ENCODE results near the gene OR14I1. TPM values are rescaled to one million over a fixed set of nuclear protein-coding genes. Genes with fewer than 3 reads are reported as not detected.
"Not testable (repeated sequence)": the region's sequence is repeated elsewhere in the genome, so short reads cannot be mapped to it uniquely, and the experiment has no call there.

Gene OR14I1
- total RNA-seq, 1 donor = not detected

DNA sequence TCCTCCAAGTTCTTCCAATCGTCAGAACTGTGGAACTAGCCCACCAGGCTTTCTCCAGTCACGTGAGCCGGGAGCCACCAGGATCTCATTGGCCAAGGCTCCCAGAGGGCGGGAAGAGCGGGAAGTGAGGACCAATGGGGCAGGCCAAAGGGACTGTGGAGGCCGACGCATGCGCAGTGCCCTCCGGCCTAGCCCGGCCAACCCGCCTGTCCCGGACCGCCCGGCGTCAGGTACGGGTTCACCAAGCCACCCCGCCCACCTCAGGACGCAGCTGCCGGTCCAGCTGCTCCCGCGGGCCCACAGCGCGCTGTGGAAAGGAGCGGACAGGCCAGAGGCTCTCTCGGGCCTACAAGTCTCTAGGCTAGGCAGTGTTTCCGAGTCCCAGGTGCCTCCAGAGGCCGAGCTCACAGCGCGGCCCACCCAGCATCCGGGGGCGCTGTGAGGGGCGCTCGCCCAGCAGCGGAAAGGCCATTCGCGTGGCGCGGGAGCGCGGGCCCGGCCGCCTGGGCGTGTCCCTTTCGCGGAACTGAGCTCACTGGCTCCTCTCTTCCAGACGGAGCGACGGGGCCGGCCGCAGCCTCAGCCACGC, 10.9 kb downstream of the OR14I1 start:
- no peak for DNase-seq (ENCODE audit: low read depth)
- no peak overlapping the region for H3K4me3 ChIP-seq (ENCODE audit: low read depth, low read length)
- no peak for TF ChIP-seq CTCF (IDR thresholded peaks at IDR 0.05; ENCODE audit: insufficient read depth, low read depth, low read length)

DNA sequence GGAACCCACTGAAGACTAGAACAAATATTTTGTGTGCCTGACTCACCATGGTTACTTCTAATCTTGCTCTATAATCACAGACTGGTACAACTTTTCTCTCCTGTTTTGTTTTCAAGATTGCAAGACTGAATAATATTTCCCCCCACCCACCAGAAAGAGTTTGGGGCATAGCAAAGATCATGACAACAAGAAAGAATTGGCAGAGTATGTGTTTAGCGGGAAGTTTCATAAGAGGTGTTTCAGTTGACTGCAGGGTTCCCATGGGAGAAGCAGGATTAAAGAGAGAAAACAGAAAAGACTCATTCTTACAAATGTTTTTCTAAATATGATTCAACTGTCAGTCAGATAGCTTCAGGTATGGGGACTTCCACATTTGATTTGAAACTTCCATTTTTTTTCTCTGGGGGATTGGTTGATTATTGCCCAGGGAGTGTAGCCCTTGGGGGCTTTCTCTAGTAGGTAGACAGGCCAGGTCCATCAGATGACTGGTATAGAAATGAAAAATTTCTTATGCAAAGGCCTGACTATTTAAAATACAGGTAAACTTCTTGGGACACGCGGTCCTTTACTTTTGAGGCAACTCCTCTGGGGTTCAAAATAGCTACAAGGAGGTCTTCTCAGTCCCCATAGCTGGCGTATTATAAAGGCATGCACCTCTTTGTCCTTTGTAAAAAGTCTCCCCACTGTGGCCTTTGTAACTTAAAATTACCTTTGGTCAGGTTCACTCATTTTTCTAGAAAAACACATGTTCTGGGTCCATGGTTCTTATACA, 13.9 kb downstream of the OR14I1 start:
- DNase-seq (ENCODE audit: low read depth) = no peak
- no peak for TF ChIP-seq CTCF (IDR thresholded peaks at IDR 0.05; ENCODE audit: insufficient read depth, low read depth, low read length)

GRCh38 chr1:248686815-248687214, 15.8 kb downstream of the OR14I1 start:
- TF ChIP-seq CTCF (IDR thresholded peaks at IDR 0.05; ENCODE audit: insufficient read depth, low read depth, low read length) = no peak
- no peak overlapping the region for H3K4me3 ChIP-seq (ENCODE audit: low read depth, low read length)
- DNase-seq (ENCODE audit: low read depth) = no peak

More for the DNA sequence above, 13.9 kb downstream of the OR14I1 start:
- H3K4me3 ChIP-seq (ENCODE audit: low read depth, low read length) = no peak overlapping the region

GRCh38 chr1:248681651-248682050, 20.9 kb downstream of the OR14I1 start:
- no peak for TF ChIP-seq CTCF (IDR thresholded peaks at IDR 0.05; ENCODE audit: insufficient read depth, low read depth, low read length)
- no peak for DNase-seq (ENCODE audit: low read depth)
- H3K4me3 ChIP-seq (ENCODE audit: low read depth, low read length) = no peak overlapping the region

DNA sequence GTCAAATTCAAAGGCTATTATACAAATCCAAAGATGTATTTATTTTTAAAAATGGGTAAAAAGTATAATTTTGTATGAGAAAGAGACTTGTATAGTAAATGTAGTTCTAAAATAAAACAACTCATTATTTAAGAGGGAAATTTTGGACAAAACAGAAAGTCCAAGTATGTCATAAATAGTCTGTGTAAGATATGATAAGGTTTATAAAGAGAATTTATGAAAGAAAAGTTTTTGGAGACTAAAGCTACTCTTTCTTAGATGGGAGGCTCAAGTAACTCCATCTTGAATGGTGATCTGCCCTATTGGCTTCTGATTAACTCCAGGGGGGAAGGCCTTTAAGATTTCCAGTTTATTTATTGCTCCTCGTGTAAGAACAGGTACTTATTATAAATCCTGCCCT, 32.6 kb downstream of the OR14I1 start:
- no peak overlapping the region for H3K4me3 ChIP-seq (ENCODE audit: low read depth, low read length)
- no peak for DNase-seq (ENCODE audit: low read depth)
- TF ChIP-seq CTCF (IDR thresholded peaks at IDR 0.05; ENCODE audit: insufficient read depth, low read depth, low read length) = no peak

DNA sequence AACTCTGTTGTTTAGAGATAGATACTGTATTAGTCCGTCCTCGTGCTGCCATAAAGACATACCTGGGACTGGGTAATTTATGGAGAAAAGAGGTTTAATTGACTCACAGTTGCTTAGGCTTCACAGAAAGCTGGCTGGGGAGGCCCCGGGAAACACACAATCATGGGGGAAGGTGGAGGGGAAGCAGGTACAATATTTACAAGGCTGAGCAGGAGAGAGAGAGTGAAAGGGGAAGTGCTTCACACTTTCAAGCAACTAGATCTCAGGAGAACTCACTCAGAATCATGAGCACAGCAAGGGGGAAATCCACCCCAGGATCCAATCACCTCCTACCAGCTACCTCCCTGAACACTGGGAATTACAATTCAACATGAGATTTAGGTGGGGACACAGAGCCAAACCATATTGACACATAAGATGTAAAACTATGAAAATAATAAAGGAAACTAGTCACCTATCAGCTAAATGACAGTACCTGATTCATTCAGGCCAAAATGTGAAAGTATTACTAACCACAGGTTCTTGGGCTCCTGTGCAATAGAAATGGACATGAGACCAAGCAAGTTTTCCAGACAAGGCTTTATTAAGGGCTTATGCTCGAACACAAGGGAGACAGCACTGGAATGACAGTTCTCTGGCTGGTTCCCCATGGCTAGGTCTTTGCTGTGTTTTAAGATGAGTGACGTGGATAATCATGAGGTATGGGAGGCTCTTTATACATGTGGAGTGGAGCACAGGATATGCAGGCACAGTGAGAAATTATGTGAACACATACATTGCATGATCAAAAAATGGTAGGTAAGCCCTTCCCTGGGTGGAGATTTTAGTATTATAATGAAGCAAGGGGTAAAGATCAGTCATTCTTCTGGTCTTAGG, 38.9 kb downstream of the OR14I1 start:
- not testable (repeated sequence) for DNase-seq (ENCODE audit: low read depth); H3K4me3 ChIP-seq (ENCODE audit: low read depth, low read length)

DNA sequence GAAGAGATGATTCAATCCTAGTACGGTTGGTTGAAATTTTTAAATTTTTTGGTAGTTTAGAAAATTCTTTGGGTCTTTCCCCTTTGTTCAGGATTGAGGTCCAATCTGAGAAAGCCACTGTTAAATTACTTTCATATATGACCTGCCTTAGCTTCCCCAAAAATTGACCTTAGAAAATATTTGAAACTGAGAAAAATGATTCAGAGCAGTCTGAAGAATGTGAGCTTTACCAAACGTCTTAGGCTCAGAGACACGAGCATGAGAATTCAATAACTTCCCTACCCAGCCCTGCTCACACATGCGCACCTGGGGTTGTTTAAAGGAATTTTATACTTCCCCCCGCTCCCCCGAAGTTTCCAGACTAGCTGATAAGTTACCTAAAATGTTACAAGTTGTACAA, 45.8 kb downstream of the OR14I1 start:
- DNase-seq (ENCODE audit: low read depth); H3K4me3 ChIP-seq (ENCODE audit: low read depth, low read length): not testable (repeated sequence)

DNA sequence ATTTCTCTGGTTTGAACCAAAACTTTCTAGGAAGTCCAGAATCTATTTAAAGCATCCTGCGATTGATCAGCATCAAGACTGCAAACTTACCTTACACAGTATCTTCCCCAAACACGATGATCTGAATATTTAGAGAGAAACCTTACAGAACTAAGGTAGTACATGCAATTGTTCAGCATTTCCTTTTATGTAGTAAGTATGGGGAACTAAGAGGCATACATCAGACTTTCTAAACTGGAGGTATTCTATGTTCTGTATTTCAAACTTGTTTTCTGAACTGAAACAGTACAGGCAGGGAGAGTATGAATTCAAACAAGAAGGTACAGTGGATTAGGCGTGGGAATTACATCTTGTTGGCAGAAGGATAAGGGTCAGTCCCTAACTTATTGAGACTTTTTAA, 47.2 kb downstream of the OR14I1 start, which contains the start of gene OR2T27:
Gene OR2T27 (minus strand): TSS at position 175 of the 400 bp plus-strand sequence. CDS start 4,644 bp downstream, outside the sequence.
- DNase-seq (ENCODE audit: low read depth); H3K4me3 ChIP-seq (ENCODE audit: low read depth, low read length): not testable (repeated sequence)

All from fibroblast of villous mesenchyme (primary cell).